ENCODE results near the gene PTPRN2. TPM values are rescaled to one million over a fixed set of nuclear protein-coding genes. Genes with fewer than 3 reads are reported as not detected.
"Not testable (repeated sequence)": the region's sequence is repeated elsewhere in the genome, so short reads cannot be mapped to it uniquely, and the experiment has no call there.

The PTPRN2 gene
- polyA plus RNA-seq, 1 experiment, result 0.31 TPM

DNA sequence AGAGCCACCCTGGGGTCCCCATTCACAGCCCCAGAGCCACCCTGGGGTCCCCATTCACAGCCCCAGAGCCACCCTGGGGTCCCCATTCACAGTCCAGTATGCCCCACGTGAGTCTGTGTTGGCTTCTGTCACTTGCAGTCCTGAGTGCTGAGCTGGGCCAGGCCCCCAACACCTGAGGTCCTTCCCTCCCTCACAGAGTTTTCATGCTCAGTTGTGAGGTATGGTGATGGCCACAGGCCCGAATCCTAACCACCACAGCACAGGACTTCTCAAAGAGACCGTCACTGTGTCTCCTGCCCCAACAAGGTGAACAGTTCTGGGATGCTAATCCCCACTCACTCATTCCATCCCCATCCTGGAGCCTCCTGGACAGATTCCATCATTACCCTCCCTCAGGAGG is 239.2 kb downstream of the PTPRN2 start:
- no peak for TF ChIP-seq CTCF (IDR thresholded peaks at IDR 0.05; ENCODE audit: insufficient read depth, low read depth, low read length)
- POLR2A ChIA-PET, result no interaction called here
- Histone ChIP-seq H3K4me3 (ENCODE audit: low read depth, low read length) (no peak overlapping the region), H3K27me3 (ENCODE audit: control insufficient read depth, insufficient read depth, low read length) (no peaks in the 10 kb centered on the region), H3K36me3 (ENCODE audit: control insufficient read depth, insufficient read depth, low read length) (no peaks in the 10 kb centered on the region)
- CTCF ChIA-PET, result no interaction called here
- no peak for DNase-seq (ENCODE audit: low read depth)

DNA sequence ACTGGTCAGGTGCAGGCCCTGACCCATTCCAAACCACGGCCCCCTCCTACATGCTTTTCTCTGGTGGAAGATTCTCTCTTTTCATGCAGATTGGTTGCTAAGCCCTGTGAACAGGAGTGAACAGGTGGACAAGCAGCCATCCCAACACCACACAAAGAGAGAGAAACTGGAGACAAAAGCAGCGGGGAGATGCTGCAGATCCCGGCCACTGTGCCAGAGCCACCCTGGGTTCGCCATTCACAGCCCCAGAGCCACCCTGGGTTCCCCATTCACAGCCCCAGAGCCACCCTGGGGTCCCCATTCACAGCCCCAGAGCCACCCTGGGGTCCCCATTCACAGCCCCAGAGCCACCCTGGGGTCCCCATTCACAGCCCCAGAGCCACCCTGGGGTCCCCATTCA is 239.6 kb downstream of the PTPRN2 start:
- CTCF ChIA-PET; H3K4me3 ChIP-seq (ENCODE audit: low read depth, low read length); H3K27me3 ChIP-seq (ENCODE audit: control insufficient read depth, insufficient read depth, low read length); POLR2A ChIA-PET; H3K36me3 ChIP-seq (ENCODE audit: control insufficient read depth, insufficient read depth, low read length); DNase-seq (ENCODE audit: low read depth): not testable (repeated sequence)

DNA sequence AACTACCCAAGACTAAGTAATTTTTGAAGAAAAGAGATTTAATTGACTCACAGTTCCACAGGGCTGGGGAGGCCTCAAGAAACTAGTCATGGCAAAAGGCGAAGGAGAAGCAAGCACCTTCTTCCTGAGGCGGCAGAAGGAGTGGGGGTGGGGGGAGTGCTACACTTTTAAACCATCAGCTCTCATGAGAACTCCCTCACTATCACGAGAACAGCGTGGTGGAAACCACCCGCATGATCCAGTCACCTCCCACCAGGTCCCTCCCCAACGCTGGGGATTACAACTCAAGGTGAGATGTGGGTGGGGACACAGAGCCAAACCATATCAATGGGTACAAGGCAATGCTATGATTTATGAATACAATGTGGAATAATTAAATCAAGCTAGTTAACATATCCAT is 241.9 kb downstream of the PTPRN2 start:
- ChIA-PET CTCF (no interaction called here), POLR2A (no interaction called here)
- DNase-seq (ENCODE audit: low read depth), result no peak
- TF ChIP-seq CTCF (IDR thresholded peaks at IDR 0.05; ENCODE audit: insufficient read depth, low read depth, low read length), result no peak
- no peaks in the 10 kb centered on the region for H3K36me3 ChIP-seq (ENCODE audit: control insufficient read depth, insufficient read depth, low read length)
- no peak overlapping the region for H3K4me3 ChIP-seq (ENCODE audit: low read depth, low read length)
- H3K27me3 ChIP-seq (ENCODE audit: control insufficient read depth, insufficient read depth, low read length), result no peaks in the 10 kb centered on the region

GRCh38 chr7:158344706-158345300 is 242.8 kb downstream of the PTPRN2 start:
- ChIA-PET CTCF (no interaction called here), POLR2A (no interaction called here)
- TF ChIP-seq CTCF (IDR thresholded peaks at IDR 0.05; ENCODE audit: insufficient read depth, low read depth, low read length), result no peak
- H3K36me3 ChIP-seq (ENCODE audit: control insufficient read depth, insufficient read depth, low read length), result no peaks in the 10 kb centered on the region
- H3K4me3 ChIP-seq (ENCODE audit: low read depth, low read length), result no peak overlapping the region
- H3K27me3 ChIP-seq (ENCODE audit: control insufficient read depth, insufficient read depth, low read length), result no peaks in the 10 kb centered on the region
- DNase-seq (ENCODE audit: low read depth), result no peak

DNA sequence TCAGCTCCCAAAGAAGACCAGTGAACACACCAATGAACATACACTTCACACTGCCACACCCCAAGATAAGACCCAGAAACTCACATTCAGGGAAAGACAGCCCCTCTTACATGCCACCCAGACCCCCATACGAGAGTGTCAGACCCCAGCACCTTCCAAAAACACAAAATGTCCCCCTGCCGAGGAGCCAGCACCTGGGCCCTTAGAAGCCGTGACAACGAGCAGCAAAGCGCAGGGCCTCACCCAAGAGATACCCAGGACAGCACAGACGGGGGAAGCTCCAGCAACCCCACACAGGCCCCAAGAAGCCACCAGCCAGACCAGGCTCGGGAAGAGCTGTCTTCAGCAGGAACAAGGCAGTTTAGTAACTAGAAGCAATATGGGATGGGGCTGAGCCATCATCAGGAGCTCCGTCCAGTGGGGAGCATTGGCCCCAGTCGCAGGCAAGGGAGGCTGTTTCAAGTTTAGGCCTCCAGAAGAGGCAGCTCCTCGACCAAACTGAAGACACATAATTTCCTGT is 243.6 kb downstream of the PTPRN2 start:
- ChIA-PET POLR2A (no interaction called here), CTCF (no interaction called here)
- DNase-seq (ENCODE audit: low read depth), result no peak
- no peaks in the 10 kb centered on the region for H3K36me3 ChIP-seq (ENCODE audit: control insufficient read depth, insufficient read depth, low read length)
- no peaks in the 10 kb centered on the region for H3K27me3 ChIP-seq (ENCODE audit: control insufficient read depth, insufficient read depth, low read length)
- no peak overlapping the region for H3K4me3 ChIP-seq (ENCODE audit: low read depth, low read length)
- TF ChIP-seq CTCF (IDR thresholded peaks at IDR 0.05; ENCODE audit: insufficient read depth, low read depth, low read length), result no peak

DNA sequence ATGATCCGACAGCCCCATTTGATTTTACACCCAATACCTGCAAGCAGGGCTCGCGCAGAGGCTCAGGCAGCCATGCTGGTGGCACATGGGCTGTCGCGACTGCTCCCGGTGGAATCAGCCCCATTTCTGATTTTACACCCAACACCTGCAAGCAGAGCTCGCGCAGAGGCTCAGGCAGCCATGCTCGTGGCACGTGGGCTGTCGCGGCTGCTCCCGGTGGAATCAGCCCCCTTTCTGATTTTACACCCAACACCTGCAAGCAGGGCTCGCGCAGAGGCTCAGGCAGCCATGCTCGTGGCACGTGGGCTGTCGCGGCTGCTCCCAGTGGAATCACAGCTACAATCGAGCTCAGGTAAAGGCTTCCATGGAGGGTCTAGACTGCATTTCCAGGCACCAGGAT is 244.1 kb downstream of the PTPRN2 start:
- no peak for TF ChIP-seq CTCF (IDR thresholded peaks at IDR 0.05; ENCODE audit: insufficient read depth, low read depth, low read length)
- CTCF ChIA-PET, result no interaction called here

DNA sequence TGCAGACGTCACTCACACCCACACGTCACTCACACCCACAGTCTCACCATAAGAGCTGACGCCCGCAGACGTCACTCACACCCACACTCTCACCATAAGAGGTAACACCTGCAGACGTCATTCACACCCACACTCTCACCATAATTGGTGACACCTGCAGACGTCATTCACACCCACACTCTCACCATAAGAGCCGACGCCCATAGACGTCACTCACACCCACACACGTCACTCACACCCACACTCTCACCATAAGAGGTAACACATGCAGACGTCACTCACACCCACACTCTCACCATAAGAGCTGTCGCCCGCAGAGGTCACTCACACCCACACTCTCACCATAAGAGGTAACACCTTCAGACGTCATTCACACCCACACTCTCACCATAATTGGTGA is 246.5 kb downstream of the PTPRN2 start:
- POLR2A ChIA-PET; H3K27me3 ChIP-seq (ENCODE audit: control insufficient read depth, insufficient read depth, low read length); H3K4me3 ChIP-seq (ENCODE audit: low read depth, low read length); H3K36me3 ChIP-seq (ENCODE audit: control insufficient read depth, insufficient read depth, low read length); DNase-seq (ENCODE audit: low read depth); CTCF ChIA-PET: not testable (repeated sequence)

More for the DNA sequence above, 244.1 kb downstream of the PTPRN2 start:
- Histone ChIP-seq H3K36me3 (ENCODE audit: control insufficient read depth, insufficient read depth, low read length) (no peaks in the 10 kb centered on the region), H3K27me3 (ENCODE audit: control insufficient read depth, insufficient read depth, low read length) (no peaks in the 10 kb centered on the region), H3K4me3 (ENCODE audit: low read depth, low read length) (no peak overlapping the region)
- DNase-seq (ENCODE audit: low read depth), result no peak
- POLR2A ChIA-PET, result no interaction called here

- H3K27me3 ChIP-seq (ENCODE audit: control insufficient read depth, insufficient read depth, low read length); H3K36me3 ChIP-seq (ENCODE audit: control insufficient read depth, insufficient read depth, low read length); CTCF ChIA-PET; DNase-seq (ENCODE audit: low read depth); H3K4me3 ChIP-seq (ENCODE audit: low read depth, low read length); POLR2A ChIA-PET: not testable (repeated sequence)
Observed at GRCh38 chr7:158336952-158337351, 250.7 kb downstream of the PTPRN2 start.

All from BJ (cell line).